ENCODE results near the gene ADAMTS5.

DNA sequence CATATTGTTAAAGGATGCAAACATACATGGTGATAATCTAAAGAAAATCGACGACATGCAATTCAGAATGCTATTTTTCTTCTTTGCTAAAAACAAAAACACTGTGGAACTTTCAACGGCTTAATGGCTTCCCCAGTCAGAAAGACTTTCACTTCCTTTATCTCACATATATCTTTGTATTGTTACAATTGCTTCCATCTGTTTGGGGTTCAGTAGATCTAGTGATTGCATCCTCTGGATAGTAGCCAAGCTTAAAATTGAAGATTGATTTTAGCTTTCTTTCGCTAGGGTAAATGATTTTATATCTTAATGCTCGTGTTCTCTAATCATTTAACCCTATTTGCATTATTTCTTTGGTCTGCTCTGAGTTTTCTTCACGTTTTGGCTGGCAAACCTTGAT is 89.9 kb downstream of the ADAMTS5 start:
- TF ChIP-seq SIN3A (IDR thresholded peaks at IDR 0.05; ENCODE audit: borderline replicate concordance, insufficient read depth, low read length) (no peak), POLR2AphosphoS5 (IDR thresholded peaks at IDR 0.05; ENCODE audit: low read depth, low read length) (no peak), TAF1 (IDR thresholded peaks at IDR 0.05; ENCODE audit: borderline replicate concordance, insufficient read depth, low read length) (no peak)
- TF ChIP-seq, protein P1, sequence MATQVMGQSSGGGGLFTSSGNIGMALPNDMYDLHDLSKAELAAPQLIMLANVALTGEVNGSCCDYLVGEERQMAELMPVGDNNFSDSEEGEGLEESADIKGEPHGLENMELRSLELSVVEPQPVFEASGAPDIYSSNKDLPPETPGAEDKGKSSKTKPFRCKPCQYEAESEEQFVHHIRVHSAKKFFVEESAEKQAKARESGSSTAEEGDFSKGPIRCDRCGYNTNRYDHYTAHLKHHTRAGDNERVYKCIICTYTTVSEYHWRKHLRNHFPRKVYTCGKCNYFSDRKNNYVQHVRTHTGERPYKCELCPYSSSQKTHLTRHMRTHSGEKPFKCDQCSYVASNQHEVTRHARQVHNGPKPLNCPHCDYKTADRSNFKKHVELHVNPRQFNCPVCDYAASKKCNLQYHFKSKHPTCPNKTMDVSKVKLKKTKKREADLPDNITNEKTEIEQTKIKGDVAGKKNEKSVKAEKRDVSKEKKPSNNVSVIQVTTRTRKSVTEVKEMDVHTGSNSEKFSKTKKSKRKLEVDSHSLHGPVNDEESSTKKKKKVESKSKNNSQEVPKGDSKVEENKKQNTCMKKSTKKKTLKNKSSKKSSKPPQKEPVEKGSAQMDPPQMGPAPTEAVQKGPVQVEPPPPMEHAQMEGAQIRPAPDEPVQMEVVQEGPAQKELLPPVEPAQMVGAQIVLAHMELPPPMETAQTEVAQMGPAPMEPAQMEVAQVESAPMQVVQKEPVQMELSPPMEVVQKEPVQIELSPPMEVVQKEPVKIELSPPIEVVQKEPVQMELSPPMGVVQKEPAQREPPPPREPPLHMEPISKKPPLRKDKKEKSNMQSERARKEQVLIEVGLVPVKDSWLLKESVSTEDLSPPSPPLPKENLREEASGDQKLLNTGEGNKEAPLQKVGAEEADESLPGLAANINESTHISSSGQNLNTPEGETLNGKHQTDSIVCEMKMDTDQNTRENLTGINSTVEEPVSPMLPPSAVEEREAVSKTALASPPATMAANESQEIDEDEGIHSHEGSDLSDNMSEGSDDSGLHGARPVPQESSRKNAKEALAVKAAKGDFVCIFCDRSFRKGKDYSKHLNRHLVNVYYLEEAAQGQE (IDR thresholded peaks at IDR 0.05; ENCODE audit: insufficient read depth in 1 of 2, low read depth in 2 of 2, low read length in 2 of 2) = no peak

Data from PFSK-1 (cell line).